KMS-11 (cell line): ENCODE results near the gene LMTK2.
A peak's percentile ranks its signal among the peaks of the same experiment; 100 is the strongest.

Experiments used
- H2AFZ ChIP-seq: fragments of 200-600 bp; sonication (generic); 2 replicates; pipeline ENCODE4 v1.6.1; 2016; ENCODE audit warnings: antibody characterized with exemption, mixed run types, low read depth
- H3K27ac ChIP-seq: fragments of 200-600 bp; sonication (generic); 2 replicates; pipeline ENCODE4 v1.6.1; 2016; ENCODE audit warnings: mild to moderate bottlenecking, mixed run types
- H3K27me3 ChIP-seq: fragments of 200-600 bp; sonication (generic); 2 replicates; pipeline ENCODE4 v1.6.1; 2017; ENCODE audit warnings: mild to moderate bottlenecking, low read depth, mixed run types, moderate library complexity; ENCODE audit not compliant: insufficient read depth
- H3K36me3 ChIP-seq: fragments of 200-600 bp; sonication (generic); 2 replicates; pipeline ENCODE4 v1.6.1; 2017; ENCODE audit warnings: mild to moderate bottlenecking, mixed run types; ENCODE audit not compliant: insufficient read depth
- H3K4me1 ChIP-seq: fragments of 200-600 bp; sonication (generic); 2 replicates; pipeline ENCODE4 v1.6.1; 2016; ENCODE audit warnings: mild to moderate bottlenecking, low read depth, mixed run types; ENCODE audit not compliant: poor library complexity, severe bottlenecking
- H3K4me2 ChIP-seq: fragments of 200-600 bp; sonication (generic); 2 replicates; pipeline ENCODE4 v1.7.0; 2016; ENCODE audit warnings: mild to moderate bottlenecking, mixed run types
- H3K4me3 ChIP-seq: fragments of 200-600 bp; sonication (generic); IDR thresholded peaks from 2 replicates; pipeline ENCODE4 v1.6.1; 2017; ENCODE audit warnings: low read depth, low read length, mixed read lengths; ENCODE audit not compliant: insufficient read depth
- H3K79me2 ChIP-seq: fragments of 200-600 bp; sonication (generic); 2 replicates; pipeline ENCODE4 v1.6.1; 2016; ENCODE audit warnings: low read depth, mixed run types; ENCODE audit not compliant: insufficient read depth
- H3K9ac ChIP-seq: fragments of 200-600 bp; sonication (generic); 2 replicates; pipeline ENCODE4 v1.6.1; 2016; ENCODE audit warnings: mild to moderate bottlenecking, mixed run types
- H4K20me1 ChIP-seq: fragments of 200-600 bp; sonication (generic); 2 replicates; pipeline ENCODE4 v1.6.1; 2016; ENCODE audit warnings: mild to moderate bottlenecking, mixed run types; ENCODE audit not compliant: insufficient read depth
- TF ChIP-seq, protein P1 (sequence below): fragments of 200-600 bp; sonication (generic); conservative IDR thresholded peaks from 2 replicates; pipeline ENCODE4 v1.6.1; 2017; ENCODE audit warnings: low read depth, mild to moderate bottlenecking, antibody characterized with exemption, low read length, moderate library complexity, mixed read lengths

LMTK2 gene

DNA sequence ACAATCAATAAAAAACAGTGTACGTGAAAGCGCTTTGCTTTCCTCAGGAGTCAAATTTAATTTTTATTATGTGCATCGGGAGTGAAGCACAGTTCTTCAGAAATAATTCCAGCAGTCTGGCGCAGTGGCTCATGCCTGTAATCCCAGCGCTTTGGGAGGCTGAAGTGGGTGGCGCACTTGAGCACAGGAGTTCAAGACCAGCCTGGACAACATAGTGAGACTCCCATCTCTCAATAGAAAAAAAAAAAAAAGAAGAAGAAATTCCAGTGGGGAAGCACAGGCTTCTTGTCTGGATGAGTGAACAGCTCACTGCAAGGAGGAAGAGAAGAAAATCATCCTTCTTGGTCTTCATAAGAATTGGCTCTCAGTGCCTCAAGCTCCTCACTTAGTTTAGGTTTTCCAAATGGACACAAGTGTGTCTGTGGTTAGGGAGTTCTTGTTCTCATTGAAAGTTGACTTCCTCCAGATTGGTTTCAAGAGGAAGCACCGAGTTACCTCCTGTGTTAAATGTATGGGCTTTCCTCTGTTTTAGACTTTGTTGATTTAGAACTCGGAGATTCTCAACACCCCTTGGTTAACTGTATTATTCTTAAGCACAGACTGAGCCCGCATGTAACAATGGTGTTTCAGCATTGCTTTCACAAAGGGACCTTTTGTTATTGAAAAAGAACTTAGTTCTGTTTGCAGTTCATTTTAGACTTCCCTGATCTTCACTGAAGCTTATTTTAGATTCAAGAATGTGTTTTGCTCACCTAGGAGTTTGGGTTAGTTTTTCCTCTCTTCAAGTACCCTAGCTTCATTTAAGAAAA lies 28.0 kb downstream of the LMTK2 start:
- H2AFZ ChIP-seq, result no peak overlapping the region
- H3K4me2 ChIP-seq, result peak overlapping the region; percentile 53; the same call in 1 of the 2 replicates
- H3K27me3 ChIP-seq, result peaks cover 14% of the 10 kb centered on the region
- TF ChIP-seq, protein P1, sequence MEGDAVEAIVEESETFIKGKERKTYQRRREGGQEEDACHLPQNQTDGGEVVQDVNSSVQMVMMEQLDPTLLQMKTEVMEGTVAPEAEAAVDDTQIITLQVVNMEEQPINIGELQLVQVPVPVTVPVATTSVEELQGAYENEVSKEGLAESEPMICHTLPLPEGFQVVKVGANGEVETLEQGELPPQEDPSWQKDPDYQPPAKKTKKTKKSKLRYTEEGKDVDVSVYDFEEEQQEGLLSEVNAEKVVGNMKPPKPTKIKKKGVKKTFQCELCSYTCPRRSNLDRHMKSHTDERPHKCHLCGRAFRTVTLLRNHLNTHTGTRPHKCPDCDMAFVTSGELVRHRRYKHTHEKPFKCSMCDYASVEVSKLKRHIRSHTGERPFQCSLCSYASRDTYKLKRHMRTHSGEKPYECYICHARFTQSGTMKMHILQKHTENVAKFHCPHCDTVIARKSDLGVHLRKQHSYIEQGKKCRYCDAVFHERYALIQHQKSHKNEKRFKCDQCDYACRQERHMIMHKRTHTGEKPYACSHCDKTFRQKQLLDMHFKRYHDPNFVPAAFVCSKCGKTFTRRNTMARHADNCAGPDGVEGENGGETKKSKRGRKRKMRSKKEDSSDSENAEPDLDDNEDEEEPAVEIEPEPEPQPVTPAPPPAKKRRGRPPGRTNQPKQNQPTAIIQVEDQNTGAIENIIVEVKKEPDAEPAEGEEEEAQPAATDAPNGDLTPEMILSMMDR, result no peak
- H4K20me1 ChIP-seq, result peaks cover 61% of the 10 kb centered on the region
- H3K27ac ChIP-seq, result no peak overlapping the region
- peaks cover 73% of the 10 kb centered on the region for H3K4me1 ChIP-seq
- H3K4me3 ChIP-seq, result no peak overlapping the region
- no peak overlapping the region for H3K9ac ChIP-seq
- no peaks in the 10 kb centered on the region for H3K36me3 ChIP-seq
- H3K79me2 ChIP-seq, result peaks cover 18% of the 10 kb centered on the region; the same call in 1 of the 2 replicates

DNA sequence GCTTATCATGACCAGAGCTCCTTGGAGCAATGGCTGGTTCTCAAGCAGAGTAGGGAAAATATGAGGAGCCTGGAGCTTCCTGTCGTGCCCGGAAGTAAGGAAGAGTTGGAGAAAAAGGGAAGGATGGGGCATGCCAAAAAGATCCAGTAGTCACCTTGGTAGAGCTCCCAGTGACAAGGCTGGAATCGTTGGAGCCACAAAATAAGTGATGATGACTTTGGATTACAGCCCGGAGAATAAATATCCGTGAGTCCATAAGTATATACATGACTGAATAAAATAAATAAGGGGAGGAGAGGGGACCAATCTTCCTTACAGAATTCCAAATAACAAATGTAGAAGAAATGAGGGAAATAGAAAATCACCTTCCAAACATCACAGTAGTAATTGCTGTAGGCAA lies 29.3 kb downstream of the LMTK2 start:
- Histone ChIP-seq H3K79me2 (peaks cover 18% of the 10 kb centered on the region; the same call in 1 of the 2 replicates), H4K20me1 (peaks cover 52% of the 10 kb centered on the region), H3K36me3 (no peaks in the 10 kb centered on the region), H3K4me3 (no peak overlapping the region), H3K9ac (no peak overlapping the region), H3K27me3 (peaks cover 14% of the 10 kb centered on the region), H3K4me2 (no peak overlapping the region), H2AFZ (no peak overlapping the region), H3K27ac (no peak overlapping the region), H3K4me1 (peaks cover 65% of the 10 kb centered on the region)
- TF ChIP-seq, protein P1, result no peak

DNA sequence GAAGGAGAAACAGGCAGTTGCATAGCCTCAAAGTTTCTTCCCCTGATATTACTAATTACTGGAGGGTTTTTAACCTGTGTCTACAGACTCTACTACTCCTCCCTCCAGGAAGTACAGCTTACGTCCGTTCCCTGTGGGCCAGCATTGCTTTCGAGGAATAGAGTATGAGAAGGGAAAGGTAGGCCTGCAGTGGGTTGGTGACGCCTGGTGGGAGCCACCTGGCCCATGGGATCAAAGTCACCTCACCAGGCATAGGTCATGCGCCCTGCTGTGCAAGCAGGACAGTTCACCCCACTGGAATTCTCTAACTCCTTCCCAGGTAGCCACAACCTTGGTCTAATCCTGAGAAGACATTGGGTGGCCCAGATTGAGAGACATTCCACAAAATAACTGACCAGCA lies 29.8 kb downstream of the LMTK2 start:
- Histone ChIP-seq H3K4me1 (peaks cover 60% of the 10 kb centered on the region), H3K79me2 (peaks cover 18% of the 10 kb centered on the region; the same call in 1 of the 2 replicates), H3K4me3 (no peak overlapping the region), H3K27ac (no peak overlapping the region), H3K4me2 (no peak overlapping the region), H3K27me3 (peaks cover 14% of the 10 kb centered on the region), H3K36me3 (no peaks in the 10 kb centered on the region; the same call in 1 of the 2 replicates), H3K9ac (no peak overlapping the region), H2AFZ (no peak overlapping the region), H4K20me1 (peaks cover 48% of the 10 kb centered on the region)
- TF ChIP-seq, protein P1, result no peak

DNA sequence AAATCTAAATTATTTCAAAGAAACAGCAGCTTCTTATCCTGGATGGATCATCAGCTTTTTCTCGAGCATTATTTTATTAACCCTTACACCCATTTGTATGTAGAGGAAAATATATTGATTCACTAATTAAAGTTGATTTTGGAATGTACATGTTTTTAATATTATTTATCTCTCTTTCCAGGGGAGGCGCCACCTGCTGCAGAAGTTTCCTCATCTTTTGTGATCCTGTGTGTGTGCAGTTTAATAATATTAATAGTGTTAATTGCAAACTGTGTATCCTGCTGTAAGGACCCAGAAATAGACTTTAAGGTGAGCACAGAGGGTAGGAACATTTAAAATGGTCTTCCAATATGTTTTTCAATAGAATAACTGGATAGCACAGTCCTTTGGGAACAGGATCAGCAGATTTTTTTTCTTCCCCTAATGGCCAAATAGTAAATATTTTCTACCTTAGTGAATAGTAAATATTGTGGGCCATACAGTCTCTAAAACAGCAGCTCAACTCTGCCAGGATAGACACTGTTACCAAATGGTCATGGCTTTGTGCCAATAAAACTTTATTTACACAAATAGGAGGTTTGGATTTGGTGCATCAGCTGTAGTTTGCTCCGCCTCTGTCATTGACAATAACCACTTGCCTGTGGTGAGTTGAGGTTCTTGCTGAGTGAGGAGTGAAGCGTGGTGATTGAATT lies 30.6 kb downstream of the LMTK2 start:
- Histone ChIP-seq H3K27me3 (peaks cover 14% of the 10 kb centered on the region), H3K79me2 (peaks cover 18% of the 10 kb centered on the region; the same call in 1 of the 2 replicates), H3K4me2 (no peak overlapping the region), H3K27ac (no peak overlapping the region), H3K4me3 (no peak overlapping the region), H3K4me1 (peaks cover 52% of the 10 kb centered on the region), H3K9ac (no peak overlapping the region), H3K36me3 (no peaks in the 10 kb centered on the region; the same call in 1 of the 2 replicates), H2AFZ (no peak overlapping the region), H4K20me1 (peaks cover 46% of the 10 kb centered on the region)
- TF ChIP-seq, protein P1, result no peak
